UCSD-AML1 (cell line): ENCODE data around the gene ATG4D.
"Not testable (repeated sequence)": the region's sequence is repeated elsewhere in the genome, so short reads cannot be mapped to it uniquely, and the experiment has no call there.

ENCODE experiments used
- DNase-seq: peaks from one replicate; lab custom pipeline; 2025; ENCODE audit not compliant: unreplicated experiment; lab: John Stamatoyannopoulos, UW

Gene ATG4D

DNA sequence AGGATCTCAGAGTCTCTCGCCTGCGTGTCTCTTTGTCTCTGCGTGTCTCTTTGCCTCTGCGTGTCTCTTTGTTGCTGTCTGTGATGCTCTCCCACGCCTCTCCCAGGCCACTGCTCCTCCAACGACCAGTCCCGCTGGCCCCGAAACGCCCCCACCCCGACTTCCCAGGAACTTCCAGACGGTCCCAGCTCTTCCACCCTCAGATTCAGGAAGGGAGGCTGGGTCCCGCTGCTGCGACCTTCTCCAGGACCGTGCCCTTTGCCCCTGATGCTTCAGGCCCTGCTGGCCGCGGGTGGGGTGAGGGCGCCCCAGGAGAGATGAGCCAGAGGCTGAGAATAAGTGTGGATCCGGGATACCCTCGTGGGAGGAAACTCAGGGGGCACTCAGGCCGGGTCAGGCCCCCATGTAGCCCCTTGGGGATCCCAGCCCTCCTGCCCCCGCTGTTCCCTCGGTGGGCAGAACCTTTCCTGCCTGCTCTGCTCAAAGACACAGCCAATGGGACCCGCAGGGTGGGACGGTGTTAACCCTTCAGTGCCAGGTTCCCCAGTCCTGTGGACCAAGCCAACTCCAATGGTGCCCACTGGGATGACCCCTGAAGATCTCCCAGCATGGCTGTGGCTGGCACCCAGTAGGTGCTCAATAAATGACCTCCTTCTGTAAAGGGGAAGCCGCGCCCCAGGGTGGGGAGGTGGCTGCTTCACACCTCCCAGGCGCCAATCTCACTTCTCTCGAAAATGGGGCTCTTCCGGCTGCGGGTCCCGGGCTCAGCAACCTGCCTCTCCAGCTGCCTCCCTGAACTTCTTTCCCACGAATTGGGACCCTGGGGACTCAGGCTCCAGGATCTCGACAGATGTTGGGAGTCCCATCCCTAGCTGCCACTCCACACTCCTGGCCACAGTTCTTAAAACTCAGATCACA is 25.0 kb upstream of the ATG4D start:
- no peak for DNase-seq

DNA sequence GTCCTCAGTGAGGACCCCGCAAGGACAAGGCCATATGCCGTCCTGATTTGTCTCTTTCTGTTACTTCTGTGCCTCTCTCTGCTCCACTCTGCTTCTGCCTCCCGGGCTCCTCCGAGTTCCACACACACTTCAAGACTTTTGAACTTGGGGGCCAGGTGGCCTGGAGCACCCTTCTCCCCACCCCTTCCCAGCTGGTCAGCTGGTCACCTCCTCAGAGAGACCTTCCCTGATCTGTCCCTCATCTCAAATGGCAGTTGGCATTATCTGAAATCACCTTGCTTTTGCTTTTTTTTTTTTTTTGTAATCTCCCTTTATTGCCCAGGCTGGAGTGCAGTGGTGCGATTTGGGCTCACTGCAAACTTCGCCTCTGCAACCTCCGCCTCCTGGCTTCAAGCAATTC is 24.3 kb upstream of the ATG4D start:
- no peak for DNase-seq

DNA sequence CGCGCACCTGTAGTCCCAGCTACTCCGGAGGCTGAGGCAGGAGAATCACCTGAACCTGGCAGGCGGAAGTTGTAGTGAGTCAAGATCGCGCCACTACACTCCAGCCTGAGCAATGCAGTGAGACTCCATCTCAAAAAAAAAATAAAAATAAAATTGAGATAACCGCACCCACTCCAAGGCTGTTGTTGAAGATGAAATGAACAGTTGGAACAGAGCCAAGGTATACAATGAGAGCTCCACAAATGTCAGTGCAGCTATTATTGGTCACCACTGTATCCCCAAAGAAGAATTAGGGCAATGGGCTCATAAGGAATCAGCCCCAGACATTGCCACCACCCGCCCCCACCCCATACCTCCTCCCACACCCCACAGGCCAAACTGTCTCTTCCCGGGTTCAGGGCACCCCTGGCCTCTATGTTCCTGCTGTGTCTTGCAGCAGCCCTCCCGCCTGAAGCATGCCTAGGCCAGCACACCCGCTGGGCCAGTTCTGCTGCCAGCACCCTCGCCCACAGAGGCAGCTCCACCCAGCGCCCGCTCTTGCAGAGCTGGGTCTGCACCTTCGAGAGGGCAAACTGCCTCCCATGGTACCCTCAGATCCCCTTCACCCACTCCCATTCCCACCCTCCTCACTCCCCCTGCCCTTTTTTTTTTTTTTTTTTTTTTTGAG is 22.9 kb upstream of the ATG4D start:
- DNase-seq = no peak

DNA sequence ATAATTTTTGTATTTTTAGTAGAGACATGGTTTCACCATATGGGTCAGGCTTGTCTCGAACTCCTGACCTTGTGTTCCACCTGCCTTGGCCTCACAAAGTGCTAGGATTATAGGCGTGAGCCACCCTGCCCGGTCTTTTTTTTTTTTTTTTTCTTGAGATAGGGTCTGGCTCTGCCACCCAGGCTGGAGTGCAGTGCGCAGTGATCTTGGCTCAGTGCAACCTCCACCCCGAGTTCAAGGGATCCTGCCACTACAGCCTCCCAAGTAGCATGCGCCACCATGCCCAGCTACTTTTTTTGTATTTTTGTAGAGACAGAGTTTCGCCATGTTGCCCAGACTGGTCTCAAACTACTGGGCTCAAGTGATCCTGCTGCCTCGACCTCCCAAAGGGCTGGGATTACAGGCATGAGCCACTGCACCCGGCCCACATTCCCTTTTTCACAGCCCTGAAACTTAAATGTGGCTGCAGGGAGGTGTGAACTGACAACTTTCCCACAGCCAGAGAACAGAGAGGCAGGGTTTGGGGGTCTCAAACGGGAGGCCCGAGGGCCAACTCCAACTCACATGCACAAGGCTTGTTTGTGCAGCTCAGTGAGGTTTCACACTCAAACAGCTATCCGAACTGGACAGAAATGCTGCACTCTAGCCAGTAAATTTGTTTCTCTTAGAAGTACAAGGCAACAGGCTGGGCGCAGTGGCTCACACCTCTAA is 22.1 kb upstream of the ATG4D start:
- no peak for DNase-seq

DNA sequence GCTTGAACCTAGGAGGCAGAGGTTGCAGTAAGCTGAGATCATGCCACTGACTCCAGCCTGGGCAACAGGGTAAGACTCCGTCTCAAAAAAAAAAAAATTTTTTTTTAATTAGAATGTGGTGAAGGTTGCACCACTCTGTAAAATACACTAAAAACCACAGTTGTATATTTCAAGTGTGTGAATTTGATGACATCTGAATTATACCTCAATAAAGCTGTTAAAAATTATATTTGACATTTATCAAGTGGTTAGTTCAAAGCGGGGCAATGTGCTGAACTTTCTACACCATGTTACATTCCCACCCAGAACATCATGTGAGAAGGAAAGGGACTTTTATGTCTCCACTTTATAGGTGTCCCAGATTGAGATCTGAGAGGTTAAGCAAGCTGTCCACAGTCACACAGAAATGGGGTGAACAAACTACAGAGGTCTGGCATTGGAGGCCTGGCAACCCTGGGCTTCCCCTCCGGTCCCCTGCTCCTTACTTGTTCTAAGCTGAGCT is 20.5 kb upstream of the ATG4D start:
- DNase-seq = no peak

DNA sequence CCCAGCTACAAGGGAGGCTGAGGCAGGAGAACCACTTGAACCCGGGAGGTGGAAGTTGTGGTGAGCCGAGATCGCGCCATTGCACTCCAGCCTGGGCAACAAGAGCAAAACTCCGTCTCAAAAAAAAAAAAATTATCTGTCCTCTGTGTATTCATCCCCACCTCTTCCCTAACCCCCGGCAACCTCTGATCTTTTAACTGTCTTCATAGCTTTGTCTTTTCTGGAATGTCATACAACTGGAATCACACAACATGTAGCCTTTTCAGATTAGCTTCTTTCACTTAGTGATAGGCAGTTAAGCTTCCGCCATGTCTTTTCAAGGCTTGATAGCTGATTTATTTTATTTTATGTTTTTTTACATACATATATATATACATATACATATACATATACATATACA is 18.1 kb upstream of the ATG4D start:
- DNase-seq = no peak

DNA sequence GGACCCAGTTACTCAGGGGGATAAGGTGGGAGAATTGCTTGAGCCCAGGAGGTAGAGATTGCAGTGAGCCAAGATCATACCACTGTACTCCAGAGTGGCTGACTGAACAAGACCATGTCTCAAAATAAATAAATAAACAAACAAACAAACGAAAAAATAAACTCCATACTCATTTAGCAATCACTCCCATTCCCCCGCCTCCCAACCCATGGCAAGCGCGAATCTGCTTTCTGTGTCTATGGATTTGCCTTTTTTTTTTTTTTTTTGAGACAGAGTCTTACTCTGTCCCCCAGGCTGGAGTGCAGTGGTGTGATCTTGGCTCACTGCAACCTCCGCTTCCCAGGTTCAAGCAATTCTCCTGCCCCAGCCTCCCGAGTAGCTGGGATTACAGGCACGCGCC is 16.8 kb upstream of the ATG4D start:
- DNase-seq = not testable (repeated sequence)

DNA sequence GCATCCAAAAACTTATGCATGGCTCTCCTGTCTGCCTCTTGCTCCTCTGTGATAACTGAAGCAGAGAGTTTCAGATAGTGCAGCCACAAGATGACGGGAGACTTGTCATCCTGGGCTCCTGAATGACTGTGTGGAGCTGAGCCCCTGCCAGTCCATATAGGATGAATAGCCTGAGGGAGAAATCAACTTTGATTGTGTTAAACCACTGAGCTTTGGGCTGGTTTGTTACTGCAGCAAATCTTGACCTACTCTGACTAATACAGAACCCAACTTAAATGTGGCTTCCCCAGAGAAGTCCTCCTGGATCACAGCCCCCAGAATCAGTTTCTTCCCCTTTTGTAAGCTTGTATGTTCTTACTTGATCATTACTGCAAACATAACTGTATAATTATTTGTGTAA is 11.2 kb upstream of the ATG4D start:
- no peak for DNase-seq

DNA sequence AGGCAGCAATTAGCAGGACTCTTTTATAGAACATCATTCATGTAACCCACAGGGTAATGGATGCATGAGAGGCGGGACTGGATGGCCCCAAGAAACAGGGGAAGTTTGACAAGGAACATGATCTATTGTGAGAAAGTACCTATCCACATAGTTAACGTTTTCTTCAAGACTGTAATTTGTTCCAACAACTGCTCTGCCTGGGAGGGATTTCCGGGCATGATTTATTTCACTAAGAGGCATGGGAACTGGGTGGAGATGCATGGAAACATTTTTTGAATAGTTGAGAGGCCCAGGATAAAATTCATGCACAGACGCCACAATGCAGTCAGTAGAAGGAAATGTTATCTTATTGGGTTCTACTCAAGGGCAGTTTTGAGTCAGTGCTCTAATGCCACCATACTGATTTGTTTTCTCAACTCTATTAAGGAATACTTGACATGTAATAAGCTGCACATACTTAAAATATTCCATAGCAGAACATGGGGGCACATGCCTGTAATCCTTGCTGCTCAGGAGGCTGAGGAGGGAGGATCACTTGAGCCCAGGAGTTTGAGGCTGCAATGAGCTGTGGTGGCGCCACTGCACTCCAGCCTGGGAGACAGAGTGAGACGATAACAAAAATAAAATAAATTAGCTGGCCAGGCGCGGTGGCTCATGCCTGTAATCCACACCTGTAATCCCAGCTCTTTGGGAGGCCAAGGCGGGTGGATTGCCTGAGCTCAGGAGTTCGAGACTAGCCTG is 9.9 kb upstream of the ATG4D start:
- DNase-seq = no peak

DNA sequence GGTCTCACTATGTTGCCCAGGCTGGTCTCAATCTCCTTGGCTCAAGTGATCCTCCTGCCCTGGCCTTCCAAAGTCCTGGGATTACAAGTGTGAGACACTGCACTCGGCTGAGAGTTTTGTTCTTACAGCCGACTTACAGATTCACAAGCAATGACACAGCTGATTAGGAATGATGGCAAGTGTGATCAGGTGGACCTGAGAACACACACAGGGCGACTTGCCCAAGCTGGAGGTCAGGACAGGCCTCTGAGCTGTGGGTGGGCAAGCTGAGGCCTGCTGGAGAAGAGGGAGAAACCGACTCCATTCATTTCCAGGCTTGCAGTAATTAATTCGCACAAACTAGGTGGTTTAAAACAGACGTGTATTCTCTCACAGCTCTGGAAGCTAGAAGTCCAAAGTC is 8.1 kb upstream of the ATG4D start:
- DNase-seq = no peak

DNA sequence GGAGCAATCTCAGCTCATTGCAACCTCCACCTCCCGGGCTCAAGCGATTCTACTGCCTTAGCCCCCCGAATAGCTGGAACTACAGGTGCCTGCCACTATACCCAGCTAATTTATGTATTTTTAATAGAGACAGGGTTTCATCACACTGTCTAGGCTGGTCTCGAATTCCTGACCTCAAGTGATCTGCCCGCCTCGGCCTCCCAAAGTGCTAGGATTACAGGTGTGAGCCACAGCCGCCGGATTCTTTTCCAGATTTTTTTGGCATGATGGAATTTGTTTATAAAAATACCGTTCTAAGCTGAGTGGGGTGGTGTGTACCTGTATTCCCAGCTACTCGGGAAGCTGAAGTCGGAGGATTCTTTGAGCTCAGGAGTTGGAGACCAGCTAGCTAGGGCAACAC is 6.0 kb upstream of the ATG4D start:
- DNase-seq = no peak

DNA sequence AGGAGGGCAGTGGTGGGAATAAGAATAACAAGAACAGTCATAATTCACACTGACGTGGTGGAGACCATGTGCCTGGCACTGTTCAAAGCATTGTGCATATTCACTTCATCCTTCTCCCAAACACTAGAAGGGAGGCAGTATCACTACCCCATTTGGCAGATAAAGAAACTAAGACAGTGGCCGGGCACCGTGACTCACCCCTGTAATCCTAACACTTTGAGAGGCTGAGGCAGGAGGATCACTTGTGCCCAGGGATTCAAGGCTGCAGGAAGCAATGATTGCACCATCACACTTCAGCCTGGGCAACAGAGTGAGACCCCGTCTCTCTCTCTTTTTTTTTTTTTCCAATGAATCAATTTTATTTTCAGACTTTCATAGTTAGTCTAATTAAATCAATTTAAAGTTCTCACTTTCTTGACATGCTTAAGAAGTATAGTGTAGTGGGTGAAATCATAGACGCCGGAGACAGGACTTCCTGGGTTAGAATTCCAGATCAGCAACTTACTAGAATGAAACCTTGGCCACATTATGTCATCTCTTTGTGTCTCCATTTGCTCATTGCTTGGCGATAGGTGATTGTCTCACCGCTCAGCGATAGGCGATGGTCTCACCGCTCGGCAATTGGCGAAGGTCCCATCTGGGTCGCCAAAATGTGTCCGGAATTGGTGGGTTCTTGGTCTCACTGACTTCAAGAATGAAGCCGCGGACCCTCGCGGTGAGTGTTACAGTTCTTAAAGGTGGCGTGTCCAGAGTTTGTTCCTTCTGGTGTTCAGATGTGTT is 5.3 kb upstream of the ATG4D start:
- DNase-seq = no peak

DNA sequence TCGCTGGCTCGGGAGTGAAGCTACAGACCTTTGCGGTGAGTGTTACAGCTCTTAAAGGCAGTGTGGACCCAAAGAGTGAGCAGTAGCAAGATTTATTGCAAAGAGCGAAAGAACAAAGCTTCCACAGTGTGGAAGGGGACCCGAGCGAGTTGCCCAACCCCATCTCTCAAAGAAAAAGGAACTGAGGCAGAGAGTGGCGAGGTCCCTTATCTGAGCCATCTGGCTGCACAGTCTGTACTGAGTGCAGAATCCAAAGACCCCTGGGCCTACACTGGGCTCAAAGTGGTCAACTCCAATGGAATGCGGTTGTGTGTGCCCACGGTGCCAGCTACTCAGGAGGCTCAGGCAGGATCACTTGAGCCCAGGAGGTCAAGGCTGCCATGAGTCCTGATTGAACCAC is 4.7 kb upstream of the ATG4D start:
- not testable (repeated sequence) for DNase-seq

DNA sequence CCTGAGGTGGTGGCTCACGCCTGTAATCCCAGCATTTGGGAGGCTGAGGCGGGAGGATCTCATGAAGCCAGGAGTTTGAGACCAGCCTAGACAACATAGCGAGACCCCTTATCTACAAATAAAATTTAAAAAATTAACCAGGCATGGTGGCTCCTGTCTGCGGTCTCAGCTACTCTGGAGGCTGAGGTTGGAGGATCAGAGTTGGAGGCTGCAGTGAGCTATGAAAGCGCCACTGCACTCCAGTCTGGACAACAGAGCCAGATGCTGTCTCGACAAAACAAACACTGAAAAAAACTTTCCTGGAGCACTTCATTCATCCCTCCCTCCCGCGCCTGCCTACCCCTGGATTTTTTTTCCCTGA is 665 bp upstream of the ATG4D start:
- DNase-seq = no peak

DNA sequence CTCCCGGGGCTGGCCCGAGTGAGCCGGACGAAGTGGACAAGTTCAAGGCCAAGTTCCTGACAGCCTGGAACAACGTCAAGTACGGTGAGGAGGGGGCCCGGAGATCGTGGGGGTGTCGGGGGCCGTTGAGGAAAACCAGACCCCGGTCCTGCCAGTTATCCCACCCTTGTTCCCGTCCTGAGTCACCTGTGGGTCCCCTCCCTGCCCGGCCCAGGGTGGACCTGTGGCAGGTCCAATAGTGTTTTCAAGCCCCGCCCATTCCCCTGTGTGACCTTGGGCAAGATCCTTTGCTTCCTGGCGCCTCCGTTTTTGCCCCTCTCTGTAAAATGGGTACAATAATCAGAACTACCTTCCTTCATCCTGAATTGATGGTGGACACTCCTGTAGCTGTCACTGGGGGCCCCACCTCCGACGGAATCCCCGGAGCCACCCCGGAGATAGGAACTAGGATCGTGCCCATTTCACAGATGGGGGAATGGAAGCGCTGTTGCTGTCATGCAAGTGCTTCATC is 593 bp downstream of the ATG4D start:
- peak; percentile 38 for DNase-seq

DNA sequence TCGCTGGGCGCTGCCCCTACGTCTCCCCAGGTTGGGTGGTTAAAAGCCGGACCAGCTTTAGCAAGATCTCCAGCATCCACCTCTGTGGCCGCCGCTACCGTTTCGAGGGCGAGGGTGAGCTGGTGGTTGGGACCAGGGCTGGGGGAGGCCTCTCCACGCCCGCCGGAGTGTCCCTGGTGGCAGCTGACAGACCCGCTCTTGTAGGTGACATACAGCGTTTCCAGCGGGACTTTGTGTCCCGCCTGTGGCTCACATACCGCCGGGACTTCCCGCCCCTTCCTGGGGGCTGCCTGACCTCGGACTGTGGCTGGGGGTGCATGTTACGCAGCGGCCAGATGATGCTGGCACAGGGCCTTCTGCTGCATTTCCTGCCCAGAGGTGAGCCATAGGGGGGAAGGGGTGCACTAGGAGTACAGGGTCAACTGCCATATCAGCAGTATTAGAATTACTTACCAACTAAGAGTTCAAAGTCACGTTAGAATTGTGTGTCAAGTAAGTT is 1.1 kb downstream of the ATG4D start:
- no peak for DNase-seq

DNA sequence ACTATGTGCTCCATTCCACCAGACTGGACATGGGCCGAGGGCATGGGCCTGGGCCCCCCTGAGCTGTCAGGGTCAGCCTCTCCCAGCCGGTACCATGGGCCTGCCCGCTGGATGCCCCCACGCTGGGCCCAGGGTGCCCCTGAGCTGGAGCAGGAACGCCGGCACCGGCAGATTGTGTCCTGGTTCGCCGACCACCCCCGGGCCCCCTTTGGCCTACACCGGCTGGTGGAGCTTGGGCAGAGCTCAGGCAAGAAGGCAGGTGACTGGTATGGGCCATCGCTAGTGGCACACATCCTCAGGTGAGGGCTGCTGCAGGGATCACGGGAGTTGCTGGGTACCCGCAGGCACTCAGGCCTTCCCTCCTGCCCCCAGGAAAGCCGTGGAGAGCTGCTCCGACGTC is 3.1 kb downstream of the ATG4D start:
- no peak for DNase-seq

DNA sequence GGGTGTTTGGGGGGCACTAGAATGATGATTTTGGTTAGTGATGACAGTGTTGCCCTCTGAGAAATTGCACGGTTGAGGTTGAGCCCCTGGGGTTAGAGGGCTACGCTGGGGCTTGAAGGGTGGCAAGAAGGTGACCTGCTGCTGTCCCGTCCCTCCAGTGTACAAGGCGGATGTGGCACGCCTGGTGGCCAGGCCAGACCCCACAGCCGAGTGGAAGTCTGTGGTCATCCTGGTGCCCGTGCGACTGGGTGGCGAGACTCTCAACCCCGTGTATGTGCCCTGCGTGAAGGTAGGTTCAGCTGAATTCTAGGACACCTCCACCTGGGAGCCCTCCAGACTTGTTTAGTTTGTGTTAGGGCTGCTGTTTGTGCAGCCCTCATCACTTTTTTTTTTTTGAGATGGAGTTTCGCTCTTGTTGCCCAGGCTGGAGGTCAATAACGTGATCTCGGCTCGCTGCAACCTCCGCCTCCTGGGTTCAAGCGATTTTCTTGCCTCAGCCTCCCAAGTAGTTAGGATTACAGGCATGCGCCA is 5.1 kb downstream of the ATG4D start:
- DNase-seq = no peak

DNA sequence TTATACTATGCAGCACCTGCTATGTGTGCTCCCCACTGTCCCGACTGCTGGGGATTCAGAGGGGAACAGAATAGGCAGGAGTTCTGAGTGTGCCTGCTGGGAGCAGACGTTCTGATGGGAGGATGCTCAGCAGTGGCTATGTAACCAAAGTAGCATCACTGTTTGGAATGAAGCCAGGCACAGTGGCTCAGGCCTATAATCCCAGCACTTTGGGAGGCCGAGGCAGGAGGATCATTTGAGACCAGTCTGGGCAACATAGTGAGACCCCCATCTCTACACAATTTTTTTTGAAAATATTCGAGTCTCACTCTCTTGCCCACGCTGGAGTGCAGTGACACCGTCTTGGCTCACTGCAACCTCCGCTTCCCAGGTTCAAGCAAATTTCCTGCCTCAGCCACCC is 6.0 kb downstream of the ATG4D start:
- DNase-seq = no peak

DNA sequence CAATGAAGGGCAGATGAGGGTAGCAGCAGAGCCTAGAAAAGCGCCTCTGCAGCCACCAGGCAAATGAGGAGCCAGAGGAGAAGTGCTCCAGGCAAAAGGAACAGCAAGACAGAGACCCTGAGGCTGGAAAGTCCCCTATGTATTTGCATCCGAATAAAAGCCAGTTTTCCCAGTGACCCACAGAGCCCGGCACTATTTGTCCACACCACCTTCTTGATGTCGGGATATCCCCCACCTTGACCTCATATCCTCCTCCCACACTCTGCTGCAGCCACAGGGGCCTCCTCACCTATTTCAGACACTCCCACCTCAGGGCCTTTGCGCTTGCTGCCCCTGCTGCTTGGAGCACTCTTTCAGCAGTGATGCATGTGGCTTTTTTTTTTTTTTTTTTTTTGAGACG is 6.6 kb downstream of the ATG4D start:
- DNase-seq = no peak
